ENCODE results near the gene APOF. TPM values are rescaled to one million over a fixed set of nuclear protein-coding genes. Genes with fewer than 3 reads are reported as not detected.

Gene APOF
- total RNA-seq, 1 donor from 2014 or later, result not detected

- no peaks in the 10 kb centered on the region for H3K9me3 Mint-ChIP-seq
- intact Hi-C loops (cut with micrococcal nuclease), result loop anchor here (1.0 kb wide), 10 partner anchors 16 to 197 kb away; partner anchors contain the start of genes CS, IL23A, PAN2 and RNF41
- peaks cover 12% of the 10 kb centered on the region for H3K4me1 Mint-ChIP-seq (ENCODE audit: low read depth)
- peak within 1 kb of the TSS; percentile 96 for H3K27ac Mint-ChIP-seq
- peaks cover 20% of the 10 kb centered on the region for H3K36me3 Mint-ChIP-seq (ENCODE audit: low read depth)
- peak within 1 kb of the TSS; percentile 98 for H3K4me3 Mint-ChIP-seq
- H3K27me3 Mint-ChIP-seq (ENCODE audit: insufficient read depth), result no peaks in the 10 kb centered on the region
- DNase-seq (ENCODE audit: low spot score), result peak; percentile 83
Measured at GRCh38 chr12:56315622-56316473, 46.8 kb downstream of the APOF start, which contains the start of gene CNPY2. Gene CNPY2 (minus strand): TSS chr12:56315988. CDS start chr12:56315217, 771 bp downstream.

DNA sequence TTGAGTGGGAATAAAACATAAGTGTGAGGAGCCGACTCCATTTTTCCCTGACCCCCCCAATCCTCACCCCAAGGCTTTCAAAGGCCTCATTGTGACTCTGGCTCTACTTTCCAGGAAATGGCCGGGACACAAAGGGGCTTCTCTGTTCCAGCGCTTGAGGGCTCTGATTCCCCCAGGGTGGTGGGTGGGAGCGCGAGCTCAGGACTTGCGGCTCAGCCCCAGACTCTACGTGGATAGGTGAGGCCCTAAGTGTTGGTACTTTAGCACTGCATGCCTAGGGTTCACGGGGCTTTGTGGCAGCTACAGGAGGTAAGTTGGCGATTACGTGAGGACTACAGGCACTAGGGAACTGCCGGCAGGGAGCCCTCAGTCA is 47.4 kb downstream of the APOF start:
- Mint-ChIP-seq H3K36me3 (ENCODE audit: low read depth) (peaks cover 26% of the 10 kb centered on the region), H3K27ac (peak overlapping the region; percentile 96), H3K4me3 (peak overlapping the region; percentile 98), H3K27me3 (ENCODE audit: insufficient read depth) (no peaks in the 10 kb centered on the region), H3K9me3 (no peaks in the 10 kb centered on the region), H3K4me1 (ENCODE audit: low read depth) (peaks cover 12% of the 10 kb centered on the region)
- DNase-seq (ENCODE audit: low spot score), result no peak
- intact Hi-C loops (cut with micrococcal nuclease), result no loop called here

DNA sequence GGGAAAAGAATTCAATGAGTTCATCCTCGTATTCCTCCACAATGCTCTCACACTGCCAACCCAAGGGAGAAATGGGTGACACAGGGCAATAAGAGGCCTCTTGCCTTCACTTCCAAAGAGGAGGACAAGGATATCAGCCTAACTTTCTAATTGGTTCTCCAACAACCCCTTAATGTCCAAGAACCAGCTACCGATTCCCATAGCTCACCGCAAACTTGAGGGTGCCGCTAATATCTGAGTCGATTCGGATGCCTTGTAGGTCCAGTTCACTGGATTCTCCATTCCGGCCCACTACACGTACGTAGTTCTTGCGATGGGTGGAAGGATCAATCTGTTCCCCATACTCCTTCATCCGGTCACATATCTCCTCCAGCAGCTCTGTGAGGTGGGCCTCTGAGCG is 51.7 kb downstream of the APOF start:
- H3K4me1 Mint-ChIP-seq (ENCODE audit: low read depth), result peaks cover 12% of the 10 kb centered on the region
- H3K4me3 Mint-ChIP-seq, result no peak overlapping the region
- no peaks in the 10 kb centered on the region for H3K27me3 Mint-ChIP-seq (ENCODE audit: insufficient read depth)
- H3K36me3 Mint-ChIP-seq (ENCODE audit: low read depth), result peaks cover 23% of the 10 kb centered on the region
- H3K9me3 Mint-ChIP-seq, result no peaks in the 10 kb centered on the region
- no peak overlapping the region for H3K27ac Mint-ChIP-seq
- intact Hi-C loops (cut with micrococcal nuclease), result no loop called here
- no peak for DNase-seq (ENCODE audit: low spot score)

Other genes starting within 250 kb of the APOF start
- gene RPL41, start 246.2 kb downstream of the APOF start, total RNA-seq, result 3,669 and 3,676 TPM in 2 replicates
- 13.5 and 13.7 TPM in 2 replicates for gene ZC3H10, start 244.6 kb downstream of the APOF start, total RNA-seq
- gene ESYT1, start 234.6 kb downstream of the APOF start, total RNA-seq, result 159 and 161 TPM in 2 replicates
- gene MYL6B, start 210.3 kb downstream of the APOF start, total RNA-seq, result 58.8 and 67.6 TPM in 2 replicates
- gene MYL6, start 204.5 kb downstream of the APOF start, total RNA-seq, result 786 and 802 TPM in 2 replicates
- 124 and 132 TPM in 2 replicates for gene SMARCC2, start 173.4 kb downstream of the APOF start, total RNA-seq
- gene RNF41, start 140.9 kb downstream of the APOF start, total RNA-seq, result 46.9 and 47.2 TPM in 2 replicates
- 97.5 and 102 TPM in 2 replicates for gene NABP2, start 138.5 kb downstream of the APOF start, total RNA-seq
- gene SLC39A5, start 132.8 kb downstream of the APOF start, total RNA-seq, result 0.54 and 1.4 TPM in 2 replicates
- 71.0 and 83.9 TPM in 2 replicates for gene ANKRD52, start 104.5 kb downstream of the APOF start, total RNA-seq
- gene COQ10A, start 95.9 kb downstream of the APOF start, total RNA-seq, result 17.8 and 18.0 TPM in 2 replicates
- 269 and 280 TPM in 2 replicates for gene CS, start 62.5 kb downstream of the APOF start, total RNA-seq
- gene CNPY2, start 46.9 kb downstream of the APOF start, total RNA-seq, result 170 and 172 TPM in 2 replicates
- gene PAN2, start 28.9 kb downstream of the APOF start, total RNA-seq, result 20.9 and 21.3 TPM in 2 replicates
- 40.0 and 43.3 TPM in 2 replicates for gene IL23A, start 24.0 kb downstream of the APOF start, total RNA-seq
- 70.2 and 71.3 TPM in 2 replicates for gene STAT2, start 2.8 kb downstream of the APOF start, total RNA-seq
- gene TIMELESS, start 86.6 kb upstream of the APOF start, total RNA-seq, result 44.9 and 45.8 TPM in 2 replicates
- gene MIP, start 91.8 kb upstream of the APOF start, total RNA-seq, result not detected in 2 replicates
- 5.0 and 5.5 TPM in 2 replicates for gene SPRYD4, start 105.7 kb upstream of the APOF start, total RNA-seq
- gene GLS2, start 125.3 kb upstream of the APOF start, total RNA-seq, result 1.5 and 2.6 TPM in 2 replicates
- gene RBMS2, start 159.0 kb upstream of the APOF start, total RNA-seq, result 4.0 and 6.5 TPM in 2 replicates

Data from activated T-helper 1 cell treated with anti-CD3 and anti-CD28 coated beads, Interleukin-12 subunit alpha, Interleukin-12 subunit beta, Interleukin-2, Interleukin-4 antibody, amounts not matched to agents 30 ng/mL and 10 ng/mL and 1 ng/mL, durations not matched to agents 14 hours and 24 hours and 36 hours (primary cell).